D341Med (cell line): ENCODE results near the gene BUB3.

Experiments
- DNase-seq: peaks from one replicate; pipeline ENCODE4 v3.0.0; 2012; ENCODE audit warnings: low spot score

Gene BUB3

GRCh38 chr10:123204127-123204461 is 49.9 kb downstream of the BUB3 start:
- no peak for DNase-seq

- DNase-seq, result no peak
Observed at GRCh38 chr10:123205041-123205440, 50.8 kb downstream of the BUB3 start.

DNA sequence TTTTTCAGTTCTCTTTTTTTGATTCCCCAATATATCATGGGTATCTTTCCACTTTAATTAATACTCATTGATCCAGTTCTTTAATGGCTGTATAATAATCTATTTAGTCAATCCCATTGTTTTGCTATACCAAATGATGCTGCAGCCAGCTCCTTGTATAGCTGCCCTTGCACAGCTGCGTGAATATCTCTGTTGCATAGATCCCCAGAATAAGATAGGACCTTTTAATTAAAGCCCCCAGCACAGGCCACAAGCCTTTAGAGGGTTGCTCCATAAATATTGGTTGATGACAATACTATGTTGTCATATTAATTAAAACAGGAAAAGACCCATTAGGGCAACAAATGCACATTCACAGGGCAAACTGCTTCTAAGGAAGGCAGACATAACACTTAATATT is 57.9 kb downstream of the BUB3 start:
- no peak for DNase-seq

- no peak for DNase-seq
Observed at GRCh38 chr10:123212640-123213039, 58.4 kb downstream of the BUB3 start.

DNA sequence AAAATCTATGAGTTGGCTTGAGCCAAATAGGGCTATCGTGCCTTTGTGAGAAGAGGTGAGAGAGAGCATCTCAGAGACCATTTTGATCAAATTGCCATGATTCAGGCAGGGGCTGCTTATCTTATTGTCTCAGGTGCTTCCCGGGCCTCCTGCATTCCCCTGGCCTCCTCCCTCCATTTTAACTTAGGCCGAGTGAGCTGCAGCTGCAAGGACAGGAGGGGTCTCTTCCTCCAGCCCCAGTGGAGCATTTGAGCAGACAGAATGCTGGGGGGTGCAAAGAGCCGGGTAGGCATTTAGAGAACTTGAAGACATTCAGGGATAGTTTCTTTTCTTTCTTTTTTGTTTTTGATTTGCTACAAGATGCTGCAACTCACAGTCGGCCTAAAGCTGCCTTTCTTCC is 59.0 kb downstream of the BUB3 start:
- DNase-seq, result no peak
